ENCODE data around the gene IL6.
A peak's percentile ranks its signal among the peaks of the same experiment; 100 is the strongest.
"Not testable (repeated sequence)": the region's sequence is repeated elsewhere in the genome, so short reads cannot be mapped to it uniquely, and the experiment has no call there.

The IL6 gene

GRCh38 chr7:22726907-22727713, at the start of gene IL6:
Gene IL6, plus strand, starts transcription at chr7:22727200. Its CDS starts 63 bp downstream, at chr7:22727263.
- DNase-seq = peak in 1 of 2 experiments; percentile 25

GRCh38 chr7:22677263-22677662, 49.7 kb upstream of the IL6 start:
- not testable (repeated sequence) for DNase-seq

- no peak for DNase-seq
Observed at GRCh38 chr7:22677680-22678079, 49.3 kb upstream of the IL6 start.

DNA sequence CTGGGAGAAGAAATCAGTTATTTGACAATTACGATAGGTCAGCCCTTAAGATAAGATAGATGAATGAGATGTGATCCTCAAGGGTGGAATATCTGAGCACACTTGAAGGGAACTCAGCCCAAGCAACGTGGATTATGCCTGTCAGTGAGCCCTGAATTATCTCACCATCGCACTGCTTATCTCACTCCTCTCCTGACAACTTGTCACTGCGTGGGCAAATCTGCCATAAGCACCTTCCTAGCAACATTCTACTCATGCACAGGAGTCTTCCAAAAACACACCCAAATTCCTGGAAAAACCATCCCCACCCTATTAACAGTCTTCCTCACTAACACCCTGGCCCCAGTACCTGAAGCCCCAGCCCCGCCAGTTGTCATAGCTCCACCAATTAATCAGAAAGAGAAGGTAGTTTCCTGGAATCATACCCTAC, 46.5 kb upstream of the IL6 start:
- DNase-seq = no peak

DNA sequence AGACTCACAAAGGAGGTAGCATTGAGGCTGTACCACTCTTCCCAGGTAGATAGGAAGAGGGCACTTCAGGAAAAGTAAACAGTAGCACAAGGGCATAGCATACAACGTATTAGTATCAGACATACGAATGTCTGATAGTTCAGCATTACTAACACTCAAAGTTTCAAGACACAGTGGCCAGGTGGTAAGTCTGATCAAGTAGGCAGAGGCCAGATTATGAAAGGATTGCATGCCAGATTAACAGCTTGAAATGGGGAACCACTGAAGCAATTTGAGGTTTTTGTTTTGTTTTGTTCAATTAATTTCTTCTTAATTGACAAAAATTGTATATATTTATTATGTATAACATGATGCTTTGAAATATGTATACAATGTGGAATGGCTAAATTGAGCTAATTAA, 45.7 kb upstream of the IL6 start:
- no peak for DNase-seq

GRCh38 chr7:22681852-22682657, 44.9 kb upstream of the IL6 start:
- no peak for DNase-seq

DNA sequence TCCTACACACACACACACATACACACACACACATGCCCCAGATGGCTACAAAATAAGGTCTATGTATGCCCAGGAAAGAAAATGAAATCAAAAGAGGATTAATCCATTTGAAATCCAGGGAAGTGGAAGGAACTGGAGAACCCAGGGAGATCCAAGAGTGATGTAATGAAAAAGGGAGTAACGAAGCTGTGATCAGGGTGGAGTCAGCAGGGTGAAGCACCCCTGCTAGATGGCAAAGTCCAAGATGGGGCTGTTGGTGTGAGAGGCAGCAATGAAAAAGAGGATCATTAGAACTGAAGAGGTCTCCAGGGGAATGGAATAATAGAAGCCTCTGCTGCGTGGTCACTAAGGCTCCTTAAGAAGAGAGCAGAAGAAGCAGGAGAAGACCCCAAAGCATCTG, 43.6 kb upstream of the IL6 start:
- no peak for DNase-seq

DNA sequence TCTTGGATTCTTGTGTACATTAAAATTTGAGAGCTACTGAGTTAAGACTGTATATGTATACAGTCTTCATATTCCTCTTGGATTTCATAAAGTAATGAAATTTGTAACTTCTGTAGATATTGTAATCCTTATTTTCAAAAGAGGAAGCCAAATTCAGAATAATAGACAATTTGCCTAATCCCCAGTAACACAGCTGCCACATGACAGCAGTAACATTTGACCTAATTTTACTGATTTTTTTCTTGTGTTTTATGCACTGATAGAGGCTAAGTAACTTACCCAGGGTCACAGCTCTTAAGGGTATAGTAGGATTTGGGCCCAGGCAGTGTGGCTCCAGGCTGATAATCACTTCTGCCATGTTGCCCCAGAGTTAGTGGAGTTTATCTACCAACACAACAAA, 40.4 kb upstream of the IL6 start:
- no peak for DNase-seq

- no peak for DNase-seq
Observed at GRCh38 chr7:22688084-22688483, 38.9 kb upstream of the IL6 start.

DNA sequence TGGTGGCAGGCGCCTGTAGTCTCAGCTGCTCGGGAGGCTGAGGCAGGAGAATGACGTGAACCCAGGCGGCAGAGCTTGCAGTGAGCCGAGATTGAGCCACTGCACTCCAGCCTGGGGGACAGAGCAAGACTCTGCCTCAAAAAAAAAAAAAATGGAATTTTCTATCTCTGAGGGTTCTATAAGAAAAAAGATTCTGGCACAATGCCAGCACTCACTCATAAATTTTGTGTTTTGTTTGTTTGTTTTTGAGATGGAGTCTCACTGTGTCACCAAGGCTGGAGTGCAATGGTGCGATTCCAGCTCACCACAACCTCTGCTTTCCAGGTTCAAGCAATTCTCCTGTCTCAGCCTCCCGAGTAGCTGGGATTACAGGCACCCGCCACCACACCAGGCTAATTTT, 38.1 kb upstream of the IL6 start:
- not testable (repeated sequence) for DNase-seq

- no peak for DNase-seq
Observed at GRCh38 chr7:22694597-22695207, 32.3 kb upstream of the IL6 start.

- DNase-seq = no peak
Observed at GRCh38 chr7:22695476-22696132, 31.4 kb upstream of the IL6 start.

GRCh38 chr7:22696541-22697228, 30.3 kb upstream of the IL6 start:
- DNase-seq = peak in 1 of 2 experiments; percentile 25

- DNase-seq = no peak
Observed at GRCh38 chr7:22697322-22697859, 29.6 kb upstream of the IL6 start.

GRCh38 chr7:22697876-22698606, 29.0 kb upstream of the IL6 start:
- no peak for DNase-seq

DNA sequence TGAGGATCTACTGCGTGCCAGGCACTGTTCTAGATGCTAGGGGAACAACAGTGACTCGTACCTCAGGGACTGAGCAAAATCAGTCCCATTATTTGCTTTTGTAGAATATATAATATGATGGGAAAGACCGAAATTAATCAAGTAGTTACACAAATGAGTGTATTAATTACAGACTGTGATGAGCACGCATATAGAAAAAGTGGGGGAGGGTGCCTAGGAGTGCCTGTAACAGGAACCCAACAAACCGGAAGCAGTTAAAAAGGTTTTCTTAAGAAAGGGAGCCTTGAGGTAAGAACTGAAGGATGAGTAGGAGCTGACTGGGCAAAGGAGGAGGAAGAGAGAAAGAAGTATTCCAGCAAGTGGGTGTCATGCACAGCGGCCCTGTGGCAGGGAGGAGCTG, 28.2 kb upstream of the IL6 start:
- DNase-seq = peak; percentile 27 to 40

- DNase-seq = no peak
Observed at GRCh38 chr7:22700559-22701002, 26.4 kb upstream of the IL6 start.

DNA sequence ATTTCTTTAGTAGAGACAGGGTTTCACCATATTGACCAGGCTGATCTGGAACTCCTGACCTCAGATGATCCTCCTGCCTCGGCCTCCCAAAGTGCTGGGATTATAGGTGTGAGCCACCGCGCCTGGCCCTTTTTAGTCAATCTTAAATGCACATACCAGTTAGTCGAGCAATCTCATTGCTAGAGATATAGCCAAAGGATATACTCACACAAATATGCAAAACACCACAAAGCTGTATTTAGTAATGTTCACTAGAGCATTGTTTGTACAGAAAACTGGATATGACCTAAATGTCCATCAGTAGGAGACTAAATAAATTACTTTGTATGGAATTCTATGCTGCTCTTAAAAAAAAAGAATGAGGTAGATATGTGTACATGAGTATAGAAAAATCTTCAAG, 24.5 kb upstream of the IL6 start:
- no peak for DNase-seq

DNA sequence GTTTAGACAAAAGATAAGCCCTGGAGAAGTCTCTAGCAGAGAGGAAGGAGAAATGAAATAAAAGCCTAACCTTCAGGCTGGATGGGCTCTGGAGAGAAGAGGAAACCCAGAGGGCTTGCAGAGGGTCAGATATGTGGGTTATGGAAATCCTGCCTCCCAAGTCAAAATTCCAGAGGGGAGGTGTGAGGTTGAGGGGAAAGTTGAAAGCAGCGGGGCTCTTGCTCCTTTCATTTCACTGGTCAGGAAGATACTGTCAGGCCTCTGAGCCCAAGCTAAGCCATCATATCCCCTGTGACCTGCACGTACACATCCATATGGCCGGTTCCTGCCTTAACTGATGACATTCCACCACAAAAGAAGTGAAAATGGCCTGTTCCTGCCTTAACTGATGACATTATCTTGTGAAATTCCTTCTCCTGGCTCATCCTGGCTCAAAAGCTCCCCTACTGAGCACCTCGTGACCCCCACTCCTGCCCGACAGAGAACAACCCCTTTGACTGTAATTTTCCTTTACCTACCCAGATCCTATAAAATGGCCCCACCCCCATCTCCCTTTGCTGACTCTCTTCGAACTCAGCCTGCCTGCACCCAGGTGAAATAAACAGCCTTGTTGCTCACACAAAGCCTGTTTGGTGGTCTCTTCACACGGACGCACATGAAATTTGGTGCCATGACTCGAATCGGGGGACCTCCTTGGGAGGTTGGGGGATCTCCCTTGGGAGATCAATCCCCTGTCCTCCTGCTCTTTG, 23.7 kb upstream of the IL6 start:
- not testable (repeated sequence) for DNase-seq

DNA sequence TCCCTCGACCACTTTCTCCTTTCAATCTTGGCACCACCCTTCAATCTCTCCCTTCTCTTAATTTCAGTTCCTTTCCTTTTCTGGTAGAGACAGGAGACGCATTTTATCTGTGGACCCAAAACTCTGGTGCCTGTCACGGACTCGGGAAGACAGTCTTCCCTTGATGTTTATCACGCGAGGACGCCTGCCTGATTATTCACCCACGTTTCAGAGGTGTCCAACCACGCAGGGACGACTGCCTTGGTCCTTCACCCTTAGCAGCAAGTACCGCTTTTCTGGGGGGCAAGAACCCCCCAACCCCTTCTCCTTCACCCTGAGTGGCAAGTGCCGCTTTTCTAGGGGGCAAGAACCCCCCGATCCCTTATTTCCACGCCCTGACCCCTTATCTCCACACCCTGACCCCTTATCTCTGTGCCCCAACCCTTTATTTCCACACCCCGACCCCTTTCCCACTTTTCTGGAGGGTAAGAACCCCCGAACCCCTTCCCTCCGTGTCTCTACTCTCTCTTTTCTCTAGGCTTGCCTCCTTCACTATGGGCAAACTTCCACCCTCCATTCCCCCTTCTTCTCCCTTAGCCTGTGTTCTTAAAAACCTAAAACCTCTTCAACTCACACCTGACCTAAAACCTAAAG, 22.9 kb upstream of the IL6 start:
- DNase-seq = not testable (repeated sequence)
